Lung (tissue), 12 donors: ENCODE data around the gene EPHA8. TPM values are rescaled to one million over a fixed set of nuclear protein-coding genes. Genes with fewer than 3 reads are reported as not detected.

Source experiments
- ATAC-seq: fragments of 200-7000 bp; cut with Tn5 transposase; one replicate; pipeline ENCODE4 v1.9.1; 2020; ENCODE audit warnings: moderate number of reproducible peaks; ENCODE audit not compliant: insufficient read depth, low FRiP score
- DNase-seq, 3 donors: peaks; one replicate each; pipeline ENCODE4 v3.0.0-alpha.2; 2013 to 2017
- H3K27ac ChIP-seq, 2 donors: one replicate each; pipeline ENCODE4 v1.5.1; 2013; ENCODE audit warnings: mild to moderate bottlenecking in 2 of 2, moderate library complexity in 2 of 2, control low read depth in 1 of 2, inconsistent platforms in 1 of 2, low read depth in 1 of 2, low read length in 1 of 2
- H3K27me3 ChIP-seq, 3 donors: one replicate each; pipeline ENCODE4 v1.5.1; 2013; ENCODE audit warnings: low read length in 2 of 3; ENCODE audit not compliant: control insufficient read depth in 3 of 3, insufficient read depth in 3 of 3
- H3K36me3 ChIP-seq, 4 donors: one replicate each; pipeline ENCODE4 v1.5.1; 2013; ENCODE audit warnings: low read length in 4 of 4, mild to moderate bottlenecking in 1 of 4, moderate library complexity in 1 of 4; ENCODE audit not compliant: control insufficient read depth in 4 of 4, insufficient read depth in 4 of 4
- H3K4me1 ChIP-seq, 5 donors: one replicate each; pipeline ENCODE4 v1.5.1; 2013; ENCODE audit warnings: low read length in 5 of 5, mild to moderate bottlenecking in 2 of 5, moderate library complexity in 1 of 5; ENCODE audit not compliant: control insufficient read depth in 5 of 5, insufficient read depth in 5 of 5
- H3K4me3 ChIP-seq: one replicate; pipeline ENCODE4 v1.5.1; 2013; ENCODE audit warnings: mild to moderate bottlenecking, control low read depth, moderate library complexity
- H3K9ac ChIP-seq, 2 donors: one replicate each; pipeline ENCODE4 v1.5.1; 2013; ENCODE audit warnings: low read length in 2 of 2, control low read depth in 1 of 2; ENCODE audit not compliant: insufficient read depth in 1 of 2
- H3K9me3 ChIP-seq, 4 donors: one replicate each; pipeline ENCODE4 v1.5.1; 2013; ENCODE audit warnings: low read length in 3 of 4, mild to moderate bottlenecking in 1 of 4, moderate library complexity in 1 of 4; ENCODE audit not compliant: control insufficient read depth in 4 of 4, insufficient read depth in 3 of 4
- CTCF ChIP-seq: IDR thresholded peaks from 2 replicates; pipeline ENCODE4 v1.5.1; 2012; ENCODE audit warnings: mild to moderate bottlenecking; ENCODE audit errors: control extremely low read depth, extremely low read depth
- WGBS, 2 donors: extraction: QIAGEN DNeasy Blood & Tissue Kit; methylation state at CpG; one replicate each; pipeline ENCODE4 v1.1.7; 2013; 5-methylcytosine and 5-hydroxymethylcytosine counted together
- polyA plus RNA-seq, 2 donors: library from polyadenylated mRNA; stranded (reverse); fragments of 200-250 nt; gene quantifications; one replicate each; pipeline ENCODE4 v1.2.1, GENCODE V29; 2013
- total RNA-seq, 2 donors: library from RNA; depleted of rRNA in 1 of 2; stranded (reverse); fragments of >200 nt in 1 of 2; gene quantifications; one replicate each; pipeline ENCODE4 v1.2.1, GENCODE V29; 2014 to 2021
- donor health status: control.
- donor health status: control.
- donor health status: Bipolar disorder and iron deficiency.
- donor health status: healthy.
- donor health status: DM: yes; HTN: yes; CAD: no.

EPHA8 gene
- total and polyA plus RNA-seq, 4 donors, result 0.01 TPM; not detected in 3

DNA sequence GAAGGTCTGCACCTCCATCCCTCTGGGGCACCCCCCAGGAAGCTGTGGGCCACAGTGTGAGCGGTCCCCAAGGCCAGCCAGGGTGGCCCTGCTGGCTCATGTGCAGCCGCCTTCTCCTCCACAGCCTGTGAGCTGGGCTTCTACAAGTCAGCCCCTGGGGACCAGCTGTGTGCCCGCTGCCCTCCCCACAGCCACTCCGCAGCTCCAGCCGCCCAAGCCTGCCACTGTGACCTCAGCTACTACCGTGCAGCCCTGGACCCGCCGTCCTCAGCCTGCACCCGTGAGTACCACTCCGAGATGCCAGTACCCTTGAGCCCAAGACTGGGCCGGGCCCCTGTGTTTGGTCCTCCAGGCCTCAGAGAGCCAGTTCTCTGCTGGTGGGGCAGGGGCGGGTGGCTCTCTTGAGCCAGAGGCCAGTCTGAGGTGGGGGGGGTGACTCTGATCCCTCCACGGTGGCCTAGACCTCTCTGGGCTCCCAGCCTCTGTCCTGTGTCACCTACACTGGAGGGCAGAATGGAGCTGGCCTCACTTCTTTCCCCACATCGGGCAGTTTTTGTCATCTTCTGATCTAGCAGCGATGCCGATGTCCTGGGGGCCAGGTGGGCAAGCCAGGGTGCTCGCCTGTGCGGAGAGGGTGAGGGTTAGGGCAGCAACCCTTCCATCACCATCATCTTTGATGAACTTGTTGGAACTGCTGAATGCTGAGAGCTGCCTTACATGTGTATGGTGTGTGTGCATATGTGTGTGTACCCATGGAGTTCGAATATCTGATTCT is 23.3 kb downstream of the EPHA8 start:
- Histone ChIP-seq H3K9me3 (peaks cover 0 to 3% (median 0%) of the 10 kb centered on the region in 4 donors), H3K9ac (no peak overlapping the region), H3K4me3 (no peak overlapping the region), H3K4me1 (peaks cover 0 to 10% (median 0%) of the 10 kb centered on the region in 5 donors), H3K36me3 (no peaks in the 10 kb centered on the region), H3K27me3 (peaks cover 0 to 8% (median 2%) of the 10 kb centered on the region in 3 donors), H3K27ac (no peak overlapping the region)
- DNase-seq (no peak), ATAC-seq (no peak)
- 88 to 93% methylated on average over 19 of the region's 19 CpGs for WGBS, 2 donors
- TF ChIP-seq CTCF, result no peak

DNA sequence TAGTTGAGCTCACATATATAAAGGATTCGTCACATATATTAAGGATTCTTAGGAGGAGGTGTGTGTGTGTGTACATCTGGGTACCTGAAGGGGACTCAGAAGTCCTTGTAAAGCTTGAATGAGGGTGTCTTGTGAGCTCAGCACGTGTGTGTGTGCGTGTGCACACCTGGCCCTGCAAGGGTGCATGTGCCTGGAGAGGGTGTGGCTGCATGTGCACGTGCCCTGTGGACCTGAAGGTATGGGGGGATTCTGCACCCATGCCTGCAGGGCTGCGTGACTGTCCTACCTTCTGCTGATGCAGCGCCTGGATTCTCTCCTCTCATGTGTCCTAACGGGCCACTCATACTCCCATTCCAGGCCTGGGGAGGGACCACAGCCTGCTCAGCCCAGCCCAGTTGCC is 24.0 kb downstream of the EPHA8 start:
- no peak overlapping the region for H3K9ac ChIP-seq
- H3K9me3 ChIP-seq, result peaks cover 0 to 3% (median 0%) of the 10 kb centered on the region in 4 donors
- DNase-seq (no peak), ATAC-seq (no peak)
- TF ChIP-seq CTCF, result no peak
- peaks cover 0 to 15% (median 2%) of the 10 kb centered on the region in 3 donors for H3K27me3 ChIP-seq
- no peak overlapping the region for H3K27ac ChIP-seq
- no peak overlapping the region for H3K4me3 ChIP-seq
- 76 to 82% methylated on average over 7 of the region's 7 CpGs for WGBS, 2 donors
- H3K36me3 ChIP-seq, result no peaks in the 10 kb centered on the region
- H3K4me1 ChIP-seq, result peaks cover 0 to 10% (median 0%) of the 10 kb centered on the region in 5 donors

GRCh38 chr1:22588899-22589422 is 25.7 kb downstream of the EPHA8 start:
- Histone ChIP-seq H3K9ac (no peak overlapping the region), H3K27me3 (peaks cover 0 to 31% (median 6%) of the 10 kb centered on the region in 3 donors), H3K27ac (no peak overlapping the region), H3K9me3 (peaks cover 0 to 3% (median 0%) of the 10 kb centered on the region in 4 donors), H3K4me1 (no peaks in the 10 kb centered on the region), H3K36me3 (no peaks in the 10 kb centered on the region), H3K4me3 (no peak overlapping the region)
- 86 to 93% methylated on average over 24 of the region's 24 CpGs for WGBS, 2 donors
- DNase-seq (no peak), ATAC-seq (no peak)
- TF ChIP-seq CTCF, result no peak
